GM12878 (cell line): ENCODE results near the gene RAD9A. TPM values are rescaled to one million over a fixed set of nuclear protein-coding genes. Genes with fewer than 3 reads are reported as not detected.

Experiments used
- ATF7 ChIP-seq: fragments of 450-650 bp; IDR thresholded peaks from 2 replicates; pipeline ENCODE4 v1.6.1; 2016; ENCODE audit warnings: low read depth, mild to moderate bottlenecking
- CHD2 ChIP-seq: IDR thresholded peaks from 2 replicates; pipeline ENCODE4 v1.6.1; 2011; ENCODE audit warnings: low read depth, low read length, improper control_type of control experiment, borderline replicate concordance
- DPF2 ChIP-seq: fragments of 450-650 bp; IDR thresholded peaks from 2 replicates; pipeline ENCODE4 v1.6.1; 2017; ENCODE audit warnings: mild to moderate bottlenecking
- ESRRA ChIP-seq: IDR thresholded peaks from 2 replicates; pipeline ENCODE4 v1.6.1; 2012; ENCODE audit warnings: mild to moderate bottlenecking, low read length, improper control_type of control experiment
- HCFC1 ChIP-seq: fragments of 150-350 bp; IDR thresholded peaks from 2 replicates; pipeline ENCODE4 v1.6.1; 2014; ENCODE audit warnings: low read length
- HSF1 ChIP-seq: fragments of 150-350 bp; IDR thresholded peaks from 2 replicates; pipeline ENCODE4 v1.6.1; 2014; ENCODE audit warnings: mild to moderate bottlenecking, low read depth, low read length
- IKZF1 ChIP-seq: fragments of 450-650 bp; conservative IDR thresholded peaks from 2 replicates; pipeline ENCODE4 v1.6.1; 2017; ENCODE audit warnings: antibody characterized with exemption, mild to moderate bottlenecking
- IKZF2 ChIP-seq, 2 experiments: fragments of 450-650 bp; IDR thresholded peaks; 2 replicates each; pipeline ENCODE4 v1.6.1; 2017; ENCODE audit warnings: mild to moderate bottlenecking in 2 of 2, moderate library complexity in 2 of 2
- JUNB ChIP-seq: IDR thresholded peaks from 2 replicates; pipeline ENCODE4 v1.6.1; 2016; ENCODE audit warnings: antibody characterized with exemption, mild to moderate bottlenecking
- KLF5 ChIP-seq: fragments of 450-650 bp; IDR thresholded peaks from 2 replicates; pipeline ENCODE4 v1.6.1; 2014; ENCODE audit warnings: mild to moderate bottlenecking; ENCODE audit not compliant: partially characterized antibody
- MAX ChIP-seq: IDR thresholded peaks from 2 replicates; pipeline ENCODE4 v1.6.1; 2012; ENCODE audit warnings: low read depth, low read length, improper control_type of control experiment
- MEF2B ChIP-seq: fragments of 450-650 bp; IDR thresholded peaks from 2 replicates; pipeline ENCODE4 v1.6.1; 2018; ENCODE audit warnings: mild to moderate bottlenecking, moderate library complexity; ENCODE audit not compliant: partially characterized antibody, poor library complexity, severe bottlenecking
- MTA2 ChIP-seq: fragments of 450-650 bp; IDR thresholded peaks from 2 replicates; pipeline ENCODE4 v1.6.1; 2016; ENCODE audit warnings: low read depth, mild to moderate bottlenecking, moderate library complexity
- MYB ChIP-seq: fragments of 150-350 bp; IDR thresholded peaks from 2 replicates; pipeline ENCODE4 v1.6.1; 2014; ENCODE audit warnings: mild to moderate bottlenecking, low read depth, low read length, borderline replicate concordance
- NBN ChIP-seq: fragments of 450-650 bp; IDR thresholded peaks from 2 replicates; pipeline ENCODE4 v1.6.1; 2016
- NFYA ChIP-seq: IDR thresholded peaks from 2 replicates; pipeline ENCODE4 v1.6.1; 2011; ENCODE audit warnings: low read depth, mild to moderate bottlenecking, low read length, improper control_type of control experiment, borderline replicate concordance
- NFYB ChIP-seq: IDR thresholded peaks from 2 replicates; pipeline ENCODE4 v1.6.1; 2011; ENCODE audit warnings: low read depth, mild to moderate bottlenecking, low read length, improper control_type of control experiment, moderate library complexity; ENCODE audit not compliant: insufficient read depth
- NR2F1 ChIP-seq: fragments of 450-650 bp; conservative IDR thresholded peaks from 2 replicates; pipeline ENCODE4 v1.6.1; 2017; ENCODE audit warnings: mild to moderate bottlenecking
- RAD51 ChIP-seq: fragments of 450-650 bp; IDR thresholded peaks from 2 replicates; pipeline ENCODE4 v1.6.1; 2016; ENCODE audit warnings: moderate library complexity, mild to moderate bottlenecking, inconsistent platforms
- RBBP5 ChIP-seq: fragments of 200-600 bp; sonication (generic); conservative IDR thresholded peaks from 2 replicates; pipeline ENCODE4 v1.6.1; 2016
- SMC3 ChIP-seq: IDR thresholded peaks from 2 replicates; pipeline ENCODE4 v1.6.1; 2011; ENCODE audit warnings: low read length, improper control_type of control experiment, borderline replicate concordance
- SP1 ChIP-seq: IDR thresholded peaks from one replicate; pipeline ENCODE4 v1.6.1; 2011; ENCODE audit warnings: low read depth, low read length
- WRNIP1 ChIP-seq: IDR thresholded peaks from 2 replicates; pipeline ENCODE4 v1.6.1; 2011; ENCODE audit warnings: low read depth, low read length, improper control_type of control experiment, borderline replicate concordance
- YBX1 ChIP-seq: fragments of 450-650 bp; IDR thresholded peaks from 2 replicates; pipeline ENCODE4 v1.6.1; 2016; ENCODE audit warnings: antibody characterized with exemption
- ZBTB11 ChIP-seq: fragments of 450-650 bp; formaldehyde crosslinking; IDR thresholded peaks from 2 replicates; pipeline ENCODE4 v1.5.0; 2022; ENCODE audit warnings: mild to moderate bottlenecking, missing genetic modification characterization
- ZNF274 ChIP-seq: IDR thresholded peaks from one replicate; pipeline ENCODE4 v1.8.0; 2011; ENCODE audit not compliant: insufficient read length, insufficient read depth
- polyA plus RNA-seq, 11 experiments: library from polyadenylated mRNA; depleted of rRNA in 4 of 11; unstranded in 6 of 11; stranded (reverse) in 5 of 11; fragments of >200 nt; fragmentation: Nextera tagmentation in 4 of 11; fragmentation: Illumina TruSeq in 1 of 11; extraction: Ambion mirVana in 4 of 11; extraction: Trizol in 1 of 11; gene quantifications; 1 replicate in 1 of 11; 2 replicates in 10 of 11; pipeline versions ENCODE4 v1.2.1 to v1.2.3, GENCODE V29; 2011 to 2016; ENCODE audit warnings: inconsistent platforms in 2 of 11, missing spikeins in 2 of 11, low read depth in 1 of 11
- total RNA-seq, 4 experiments: library from RNA; depleted of rRNA in 3 of 4; stranded (reverse); fragments of >200 nt in 3 of 4; fragmentation: Illumina TruSeq in 1 of 4; extraction: Trizol in 1 of 4; gene quantifications; 2 replicates each; pipeline versions ENCODE4 v1.2.1 to v1.2.3, GENCODE V29; 2013 to 2021
- TF ChIP-seq, protein P1 (sequence below), 3 experiments: IDR thresholded peaks in 2 of 3; conservative IDR thresholded peaks in 1 of 3; 2 replicates each; pipeline ENCODE4 v1.5.1; 2011; ENCODE audit warnings: low read depth in 3 of 3, low read length in 3 of 3, mild to moderate bottlenecking in 3 of 3, control low read depth in 2 of 3, moderate library complexity in 2 of 3, inconsistent platforms in 1 of 3, mixed read lengths in 1 of 3; ENCODE audit not compliant: control insufficient read depth in 2 of 3, insufficient read depth in 1 of 3; ENCODE audit errors: extremely low read depth in 1 of 3

Gene RAD9A
- total and polyA plus RNA-seq, 10 of the 15 experiments (the other 5 are each of a cell fraction or from before 2014, with no cell fraction given): 1.1 to 36.2 (median 19.8) TPM

- TF ChIP-seq SMC3 (no peak), RBBP5 (no peak), IKZF1 (peak; percentile 56), IKZF2 (IDR thresholded peaks at IDR 0.05) (peak; percentile 23 to 46; a peak in 2 of 4 replicates), ATF7 (0 out of 2 replicates have a peak, but pooled peaks have one; percentile 33), ZNF274 (no peak), SP1 (no peak), YBX1 (no peak), NBN (peak; percentile 51), HCFC1 (no peak), RAD51 (no peak), KLF5 (no peak), CHD2 (peak; percentile 11; the same call in 1 of the 2 replicates), HSF1 (no peak), NFYA (no peak), NFYB (no peak), MAX (no peak), NR2F1 (peak; percentile 65), ESRRA (no peak), MTA2 (no peak), DPF2 (peak; percentile 46; the same call in 1 of the 2 replicates), JUNB (no peak), MYB (no peak), MEF2B (peak; percentile 38), ZBTB11 (no peak), WRNIP1 (0 out of 2 replicates have a peak, but pooled peaks have one; percentile 13)
- TF ChIP-seq, protein P1, sequence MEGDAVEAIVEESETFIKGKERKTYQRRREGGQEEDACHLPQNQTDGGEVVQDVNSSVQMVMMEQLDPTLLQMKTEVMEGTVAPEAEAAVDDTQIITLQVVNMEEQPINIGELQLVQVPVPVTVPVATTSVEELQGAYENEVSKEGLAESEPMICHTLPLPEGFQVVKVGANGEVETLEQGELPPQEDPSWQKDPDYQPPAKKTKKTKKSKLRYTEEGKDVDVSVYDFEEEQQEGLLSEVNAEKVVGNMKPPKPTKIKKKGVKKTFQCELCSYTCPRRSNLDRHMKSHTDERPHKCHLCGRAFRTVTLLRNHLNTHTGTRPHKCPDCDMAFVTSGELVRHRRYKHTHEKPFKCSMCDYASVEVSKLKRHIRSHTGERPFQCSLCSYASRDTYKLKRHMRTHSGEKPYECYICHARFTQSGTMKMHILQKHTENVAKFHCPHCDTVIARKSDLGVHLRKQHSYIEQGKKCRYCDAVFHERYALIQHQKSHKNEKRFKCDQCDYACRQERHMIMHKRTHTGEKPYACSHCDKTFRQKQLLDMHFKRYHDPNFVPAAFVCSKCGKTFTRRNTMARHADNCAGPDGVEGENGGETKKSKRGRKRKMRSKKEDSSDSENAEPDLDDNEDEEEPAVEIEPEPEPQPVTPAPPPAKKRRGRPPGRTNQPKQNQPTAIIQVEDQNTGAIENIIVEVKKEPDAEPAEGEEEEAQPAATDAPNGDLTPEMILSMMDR (IDR thresholded peaks at IDR 0.05 in 2 of 3, conservative IDR thresholded peaks at IDR 0.05 in 1 of 3; ENCODE audit: control insufficient read depth in 2 of 3, extremely low read depth in 1 of 3, insufficient read depth in 1 of 3, low read depth in 3 of 3, low read length in 3 of 3): no peak
Observed at GRCh38 chr11:67345247-67345919, 46.4 kb upstream of the RAD9A start (continued).
